HEK293T (cell line): Measurements from ENCODE around the gene IMPACT.

Experiments used
- CTBP1 ChIP-seq: fragments of 450-650 bp; IDR thresholded peaks from 2 replicates; pipeline ENCODE4 v1.6.1; 2016; ENCODE audit warnings: borderline replicate concordance
- FOXA1 ChIP-seq: fragments of 450-650 bp; IDR thresholded peaks from 2 replicates; pipeline ENCODE4 v1.6.1; 2016; ENCODE audit warnings: mild to moderate bottlenecking
- TARDBP ChIP-seq: fragments of 450-650 bp; IDR thresholded peaks from 2 replicates; pipeline ENCODE4 v1.6.1; 2016

DNA sequence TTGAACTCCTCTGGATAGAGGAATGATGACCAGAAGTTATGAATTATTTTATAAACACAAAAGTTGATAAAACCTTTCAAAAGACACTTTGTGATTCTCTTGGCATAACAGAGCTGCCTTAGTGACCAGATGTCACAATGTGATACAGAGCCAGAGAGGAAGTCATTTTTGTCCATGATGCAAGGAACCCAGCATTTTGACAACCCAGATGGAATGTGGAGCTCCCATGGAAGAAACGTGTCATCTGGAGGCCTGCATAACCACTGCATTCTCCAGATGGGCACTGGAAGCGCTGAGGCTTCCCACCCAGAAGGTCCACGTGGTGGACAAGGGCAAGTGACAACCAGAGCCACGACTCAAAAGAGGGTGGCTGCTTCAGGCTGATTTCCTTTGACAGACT is 64.1 kb downstream of the IMPACT start:
- TF ChIP-seq CTBP1: no peak
- TF ChIP-seq TARDBP: no peak
- TF ChIP-seq FOXA1: no peak
